Measurements from ENCODE around the gene TMOD1. TPM values are rescaled to one million over a fixed set of nuclear protein-coding genes. Genes with fewer than 3 reads are reported as not detected.

The TMOD1 gene
- polyA plus RNA-seq, 1 experiment: 0.10 TPM

DNA sequence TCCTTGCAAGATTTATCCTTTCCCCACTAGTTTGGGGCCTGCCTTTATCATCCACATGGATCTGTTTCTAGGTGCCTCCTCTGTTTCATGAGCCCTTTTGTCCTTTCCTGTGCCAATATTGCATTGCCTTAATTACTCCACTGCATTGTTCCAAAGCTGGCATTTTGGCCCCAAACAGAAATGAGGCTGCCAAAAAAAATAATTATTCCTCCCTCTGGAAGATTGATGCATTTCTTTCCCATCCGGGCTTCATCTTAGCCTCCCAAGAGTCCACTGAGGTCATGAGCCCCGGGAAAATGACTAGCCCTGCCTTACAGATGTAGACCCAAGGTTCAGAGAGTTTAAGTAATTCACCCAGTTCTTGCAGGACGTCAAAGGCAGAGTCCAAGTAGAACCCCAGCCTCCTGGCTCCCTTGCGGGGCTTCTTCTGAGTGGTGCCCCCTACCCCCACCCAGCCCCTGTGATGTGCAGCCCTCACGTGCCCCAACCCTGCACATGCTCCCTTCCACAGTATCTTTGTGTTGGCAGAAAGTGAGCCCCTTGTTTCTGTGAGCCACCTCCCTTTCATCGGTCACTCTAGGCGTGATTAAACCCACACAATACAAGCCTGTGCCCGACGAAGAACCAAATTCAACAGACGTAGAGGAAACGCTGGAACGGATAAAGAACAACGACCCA, 62.1 kb downstream of the TMOD1 start:
- Histone ChIP-seq H3K4me3 (ENCODE audit: low read depth, low read length) (no peak overlapping the region), H3K9me3 (ENCODE audit: control insufficient read depth, insufficient read depth, low read length) (no peaks in the 10 kb centered on the region), H3K27me3 (ENCODE audit: control insufficient read depth, insufficient read depth, low read length) (peaks cover 14% of the 10 kb centered on the region), H3K27ac (ENCODE audit: low read depth, low read length) (no peak overlapping the region)
- CTCF ChIA-PET: interaction anchor here (0.9 to 1.7 kb wide), 2 partner anchors 63 to 95 kb away, joined by 5 to 8 read pairs; no protein-coding TSS in a partner anchor
- POLR2A ChIA-PET: no interaction called here
- TF ChIP-seq CTCF (IDR thresholded peaks at IDR 0.05; ENCODE audit: low read depth, low read length): no peak
- no peak for DNase-seq (ENCODE audit: low read depth, low spot score)

- H3K27me3 ChIP-seq (ENCODE audit: control insufficient read depth, insufficient read depth, low read length): peaks cover 19% of the 10 kb centered on the region
- H3K27ac ChIP-seq (ENCODE audit: low read depth, low read length): no peak overlapping the region
- CTCF ChIA-PET: interaction anchor here (0.9 to 1.7 kb wide), 4 partner anchors 15 to 96 kb away, joined by 3 to 8 read pairs (median 4); no protein-coding TSS in a partner anchor
- no peaks in the 10 kb centered on the region for H3K9me3 ChIP-seq (ENCODE audit: control insufficient read depth, insufficient read depth, low read length)
- peak; percentile 49 for DNase-seq (ENCODE audit: low read depth, low spot score)
- TF ChIP-seq CTCF (IDR thresholded peaks at IDR 0.05; ENCODE audit: low read depth, low read length): no peak
- no peak overlapping the region for H3K4me3 ChIP-seq (ENCODE audit: low read depth, low read length)
- POLR2A ChIA-PET: no interaction called here
Observed at GRCh38 chr9:97564291-97565175, 63.1 kb downstream of the TMOD1 start.

GRCh38 chr9:97565262-97565661, 63.8 kb downstream of the TMOD1 start:
- ChIA-PET CTCF (interaction anchor here (1.0 to 1.7 kb wide), 3 partner anchors 16 to 96 kb away, joined by 3 to 8 read pairs (median 3); no protein-coding TSS in a partner anchor), POLR2A (no interaction called here)
- Histone ChIP-seq H3K27ac (ENCODE audit: low read depth, low read length) (no peak overlapping the region), H3K27me3 (ENCODE audit: control insufficient read depth, insufficient read depth, low read length) (peaks cover 19% of the 10 kb centered on the region), H3K4me3 (ENCODE audit: low read depth, low read length) (no peak overlapping the region), H3K9me3 (ENCODE audit: control insufficient read depth, insufficient read depth, low read length) (no peaks in the 10 kb centered on the region)
- TF ChIP-seq CTCF (IDR thresholded peaks at IDR 0.05; ENCODE audit: low read depth, low read length): no peak
- no peak for DNase-seq (ENCODE audit: low read depth, low spot score)

DNA sequence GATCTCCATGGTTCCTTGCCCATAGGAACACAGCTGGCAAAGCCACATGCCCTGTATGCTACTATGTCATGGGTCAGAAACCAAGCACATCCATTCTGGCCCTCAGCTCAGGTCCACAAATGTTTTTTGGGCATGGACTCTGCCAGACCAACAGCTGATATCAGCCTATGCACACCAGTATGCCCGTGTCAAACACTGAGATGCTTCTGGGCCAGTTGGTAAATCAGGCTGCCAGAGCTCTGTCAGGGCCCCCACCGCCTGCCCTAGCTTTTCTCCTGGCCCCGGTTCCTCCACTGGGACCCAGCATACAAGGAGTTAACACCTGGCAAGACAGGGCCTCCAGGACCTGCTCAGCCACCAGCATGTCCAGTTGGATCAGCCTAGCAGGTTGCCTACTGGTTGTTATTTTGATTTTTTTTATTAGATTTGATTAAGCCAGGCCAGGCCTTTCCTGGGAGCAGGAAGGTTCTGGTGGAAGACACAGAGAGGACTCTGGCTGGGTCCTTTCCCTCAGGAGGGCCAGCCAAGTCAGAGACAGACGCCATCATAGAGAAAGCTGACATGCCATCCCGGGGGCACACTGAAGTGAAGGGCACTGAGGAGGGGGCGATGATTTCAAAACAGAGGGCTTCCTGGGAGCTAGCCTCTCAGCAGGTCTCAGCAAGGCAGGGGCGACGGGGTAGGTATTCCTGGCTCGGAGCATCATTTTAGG, 65.9 kb downstream of the TMOD1 start:
- Histone ChIP-seq H3K9me3 (ENCODE audit: control insufficient read depth, insufficient read depth, low read length) (no peaks in the 10 kb centered on the region; the same call in 1 of the 2 replicates), H3K27ac (ENCODE audit: low read depth, low read length) (no peak overlapping the region), H3K4me3 (ENCODE audit: low read depth, low read length) (no peak overlapping the region), H3K27me3 (ENCODE audit: control insufficient read depth, insufficient read depth, low read length) (peaks cover 11% of the 10 kb centered on the region)
- TF ChIP-seq CTCF (IDR thresholded peaks at IDR 0.05; ENCODE audit: low read depth, low read length): no peak
- ChIA-PET POLR2A (no interaction called here), CTCF (interaction anchor here (2.3 kb wide), 1 partner anchor 31 kb away, joined by 9 read pairs; no protein-coding TSS in a partner anchor)
- no peak for DNase-seq (ENCODE audit: low read depth, low spot score)
